ENCODE data around the gene MAVS. TPM values are rescaled to one million over a fixed set of nuclear protein-coding genes. Genes with fewer than 3 reads are reported as not detected.
A peak's percentile ranks its signal among the peaks of the same experiment; 100 is the strongest.

The MAVS gene
- polyA plus RNA-seq, 4 donors, result 18.8 to 32.2 (median 27.3) TPM

DNA sequence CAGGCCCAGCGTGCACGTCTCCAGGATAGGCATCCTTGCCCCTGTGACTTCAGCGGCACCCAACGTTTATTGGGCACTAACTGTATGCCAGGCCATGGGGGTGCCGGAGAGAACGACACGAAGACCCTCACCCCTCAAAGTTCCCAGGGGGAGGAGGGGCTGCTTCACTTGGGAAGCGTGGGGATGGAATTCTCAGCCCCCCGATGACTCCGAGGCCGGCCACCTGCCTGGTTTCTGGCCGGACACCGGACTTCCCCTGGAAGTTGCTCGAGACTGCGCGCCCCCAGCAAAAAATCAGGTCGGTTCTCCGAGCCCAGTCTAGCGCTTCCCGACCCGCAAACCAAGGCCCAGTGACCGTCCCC lies 275 bp upstream of the MAVS start:
- DNase-seq (ENCODE audit: low read depth in 4 of 4, low spot score in 3 of 4), result peak in 1 of 4 donors; percentile 31

DNA sequence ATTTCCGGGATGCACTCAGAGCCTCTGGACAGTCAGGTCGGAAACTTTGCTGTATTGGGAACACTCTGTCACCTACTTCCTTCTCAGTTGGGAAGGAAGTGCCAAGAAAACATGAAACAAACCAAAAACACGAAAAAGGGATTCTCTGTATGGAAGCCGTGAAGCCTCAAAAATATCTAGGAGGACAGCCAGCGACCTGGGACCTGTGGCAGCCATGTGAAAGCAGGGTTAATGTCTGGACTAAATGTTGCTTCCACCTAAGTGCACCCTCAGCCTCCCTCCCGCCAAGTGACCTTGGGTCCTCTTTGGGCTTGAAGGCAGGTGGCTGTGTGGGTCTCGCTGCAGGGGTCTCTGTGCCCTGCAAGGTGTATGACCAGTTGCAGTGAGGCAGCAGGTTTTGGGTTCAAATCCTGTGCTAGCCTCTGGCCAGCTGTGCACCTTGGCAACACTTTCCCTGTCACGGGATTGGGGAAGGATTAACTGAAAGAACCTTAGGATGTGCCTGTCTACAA lies 851 bp downstream of the MAVS start:
- DNase-seq (ENCODE audit: low read depth in 4 of 4, low spot score in 3 of 4), result no peak

DNA sequence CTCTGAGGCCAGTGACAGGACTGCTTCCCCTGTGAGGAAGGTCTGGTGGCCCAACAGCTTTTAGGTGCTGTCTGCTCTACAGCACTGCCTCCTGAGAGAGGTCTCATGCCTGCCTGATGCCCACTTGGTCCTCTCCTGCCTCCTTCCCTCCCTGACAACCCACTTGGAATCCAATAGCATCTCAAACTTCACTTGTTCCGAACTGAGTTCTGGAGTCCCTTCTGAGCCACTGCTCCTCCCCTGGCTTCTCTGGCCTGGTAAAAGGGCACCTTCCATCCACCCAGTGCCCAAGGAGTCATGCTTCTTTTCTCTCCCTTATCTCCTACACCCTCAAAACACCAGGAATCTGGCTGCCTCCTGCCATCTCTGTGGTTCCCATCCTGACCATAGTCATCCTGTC lies 1.9 kb downstream of the MAVS start:
- DNase-seq (ENCODE audit: low read depth in 4 of 4, low spot score in 3 of 4), result no peak

DNA sequence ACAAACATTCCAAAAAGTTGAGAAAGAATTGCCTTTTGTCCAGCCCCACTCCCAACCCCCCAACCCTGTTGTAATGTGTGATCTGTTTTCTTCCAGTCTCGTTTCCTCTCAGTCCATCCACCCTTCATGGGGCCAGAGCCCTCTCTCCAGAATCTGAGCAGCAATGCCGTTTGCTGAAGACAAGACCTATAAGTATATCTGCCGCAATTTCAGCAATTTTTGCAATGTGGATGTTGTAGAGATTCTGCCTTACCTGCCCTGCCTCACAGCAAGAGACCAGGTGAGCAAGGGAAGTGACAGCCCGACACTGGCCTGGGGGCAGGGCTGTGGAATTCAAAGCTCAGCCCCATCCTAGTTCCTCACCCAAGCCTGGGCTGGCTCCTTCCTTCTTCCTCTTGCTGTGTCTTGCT lies 7.8 kb downstream of the MAVS start:
- DNase-seq (ENCODE audit: low read depth in 4 of 4, low spot score in 3 of 4), result no peak

DNA sequence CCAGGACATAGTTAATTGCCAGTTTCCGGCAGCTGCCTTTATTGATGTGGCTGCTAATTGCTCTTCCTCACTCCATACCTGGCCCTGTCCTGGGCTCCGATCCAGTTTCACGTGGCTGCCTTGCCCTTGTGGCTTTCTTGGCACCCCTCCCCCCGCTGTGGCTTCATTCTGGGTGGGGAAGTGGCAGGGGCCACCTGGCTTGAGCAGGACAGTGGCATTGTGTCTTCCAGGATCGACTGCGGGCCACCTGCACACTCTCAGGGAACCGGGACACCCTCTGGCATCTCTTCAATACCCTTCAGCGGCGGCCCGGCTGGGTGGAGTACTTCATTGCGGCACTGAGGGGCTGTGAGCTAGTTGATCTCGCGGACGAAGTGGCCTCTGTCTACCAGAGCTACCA lies 10.8 kb downstream of the MAVS start:
- DNase-seq (ENCODE audit: low read depth in 4 of 4, low spot score in 3 of 4), result no peak

DNA sequence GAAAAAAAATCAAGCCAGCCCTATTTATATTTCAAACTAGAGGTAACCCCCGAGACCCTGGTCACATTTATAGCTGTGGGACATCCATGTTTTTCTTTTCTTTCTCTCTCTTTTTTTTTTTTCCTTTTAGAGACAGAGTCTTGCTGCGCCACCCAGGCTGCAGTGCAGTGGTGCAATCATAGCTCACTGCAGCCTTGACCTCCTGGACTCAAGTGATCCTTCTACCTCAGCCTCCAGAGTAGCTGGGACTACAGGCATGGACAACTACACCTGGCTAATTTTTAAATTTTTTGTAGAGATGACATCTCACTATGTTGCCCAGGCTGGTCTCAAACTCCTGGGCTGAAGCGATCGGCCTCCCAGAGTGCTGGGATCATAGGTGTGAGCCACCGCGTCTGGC lies 12.1 kb downstream of the MAVS start:
- DNase-seq (ENCODE audit: low read depth in 4 of 4, low spot score in 3 of 4), result no peak

DNA sequence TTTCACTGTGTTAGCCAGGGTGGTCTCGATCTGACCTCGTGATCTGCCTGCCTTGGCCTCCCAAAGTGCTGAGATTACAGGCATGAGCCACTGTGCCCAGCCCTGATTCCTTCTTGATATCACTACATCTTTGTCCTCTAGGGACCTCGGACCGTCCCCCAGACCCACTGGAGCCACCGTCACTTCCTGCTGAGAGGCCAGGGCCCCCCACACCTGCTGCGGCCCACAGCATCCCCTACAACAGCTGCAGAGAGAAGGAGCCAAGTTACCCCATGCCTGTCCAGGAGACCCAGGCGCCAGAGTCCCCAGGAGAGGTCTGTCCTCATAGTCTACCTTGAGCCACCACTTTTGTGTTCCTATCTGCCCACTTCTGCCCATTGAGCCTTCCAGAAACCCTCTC lies 14.6 kb downstream of the MAVS start:
- DNase-seq (ENCODE audit: low read depth in 4 of 4, low spot score in 3 of 4), result no peak

DNA sequence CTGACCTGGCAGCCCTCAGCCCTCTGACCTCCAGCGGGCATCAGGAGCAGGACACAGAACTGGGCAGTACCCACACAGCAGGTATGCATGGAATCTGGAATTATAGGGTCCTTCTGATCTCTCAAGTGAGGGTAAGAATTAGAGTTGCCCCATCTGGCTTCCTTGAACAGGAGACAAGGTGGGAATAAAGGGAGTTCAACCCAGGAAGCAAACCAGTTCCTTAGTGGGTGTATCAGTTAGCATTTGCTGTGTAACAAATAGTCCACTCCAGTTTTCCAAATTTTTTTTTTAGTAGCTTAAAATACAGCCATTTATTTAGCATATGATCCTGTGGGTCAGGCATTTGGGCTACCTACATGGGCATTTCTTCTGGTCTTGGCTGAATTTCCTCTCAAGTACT lies 15.7 kb downstream of the MAVS start:
- DNase-seq (ENCODE audit: low read depth in 4 of 4, low spot score in 3 of 4), result no peak

DNA sequence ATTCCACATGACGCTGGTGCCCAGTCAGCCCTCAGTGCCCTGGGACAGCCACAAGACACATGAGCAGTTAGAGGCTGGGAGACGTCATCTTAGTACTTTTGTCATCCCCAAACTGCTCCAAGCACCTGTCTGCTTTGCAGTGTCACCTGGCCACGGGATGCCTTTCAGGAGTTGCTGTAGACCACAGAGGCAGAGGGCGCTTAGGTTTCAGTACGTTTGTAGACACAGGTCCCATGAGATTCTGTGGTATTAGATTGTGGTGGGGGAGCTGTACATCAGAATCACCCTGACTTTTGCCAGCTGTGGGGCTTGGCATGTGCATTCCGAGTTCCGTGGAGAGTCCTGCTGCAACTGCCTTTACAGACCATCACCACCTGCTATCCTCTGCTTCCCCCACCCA lies 16.7 kb downstream of the MAVS start:
- DNase-seq (ENCODE audit: low read depth in 4 of 4, low spot score in 3 of 4), result no peak

DNA sequence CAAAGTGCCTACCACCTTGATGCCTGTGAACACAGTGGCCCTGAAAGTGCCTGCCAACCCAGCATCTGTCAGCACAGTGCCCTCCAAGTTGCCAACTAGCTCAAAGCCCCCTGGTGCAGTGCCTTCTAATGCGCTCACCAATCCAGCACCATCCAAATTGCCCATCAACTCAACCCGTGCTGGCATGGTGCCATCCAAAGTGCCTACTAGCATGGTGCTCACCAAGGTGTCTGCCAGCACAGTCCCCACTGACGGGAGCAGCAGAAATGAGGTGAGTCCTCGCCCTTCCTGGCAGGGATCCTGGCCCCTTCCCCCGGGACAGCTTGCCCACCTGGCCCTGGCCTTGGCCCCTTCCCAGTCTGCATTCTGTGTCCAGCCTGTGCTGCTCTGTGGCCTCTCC lies 17.9 kb downstream of the MAVS start:
- DNase-seq (ENCODE audit: low read depth in 4 of 4, low spot score in 3 of 4), result no peak

DNA sequence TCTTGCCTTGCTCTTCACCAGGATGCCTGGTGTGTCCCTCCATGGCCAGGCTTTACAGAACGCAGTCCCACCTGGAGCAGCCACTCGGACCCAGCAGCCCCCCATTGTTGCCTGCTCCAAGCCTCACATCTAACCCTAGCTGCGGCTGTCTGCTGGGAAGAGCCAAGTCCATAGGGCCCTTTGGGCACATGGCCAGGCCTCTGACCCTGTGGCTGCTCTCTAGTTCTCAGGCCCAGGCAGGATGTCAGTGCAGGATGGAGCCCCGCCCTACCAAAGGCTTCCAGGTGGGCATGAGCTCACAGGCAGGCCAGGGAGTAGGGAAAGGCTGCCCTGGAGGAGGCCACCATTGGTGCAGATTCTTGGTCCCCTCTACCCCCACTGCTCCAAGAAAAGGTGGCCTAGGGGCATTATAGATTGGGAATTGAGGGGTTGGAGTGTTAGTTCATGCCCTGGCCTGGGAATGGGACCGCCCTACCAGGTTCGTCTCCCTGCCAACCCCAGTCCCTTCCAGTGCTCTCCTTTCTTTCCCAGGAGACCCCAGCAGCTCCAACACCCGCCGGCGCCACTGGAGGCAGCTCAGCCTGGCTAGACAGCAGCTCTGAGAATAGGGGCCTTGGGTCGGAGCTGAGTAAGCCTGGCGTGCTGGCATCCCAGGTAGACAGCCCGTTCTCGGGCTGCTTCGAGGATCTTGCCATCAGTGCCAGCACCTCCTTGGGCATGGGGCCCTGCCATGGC lies 18.7 kb downstream of the MAVS start:
- DNase-seq (ENCODE audit: low read depth in 4 of 4, low spot score in 3 of 4), result no peak

DNA sequence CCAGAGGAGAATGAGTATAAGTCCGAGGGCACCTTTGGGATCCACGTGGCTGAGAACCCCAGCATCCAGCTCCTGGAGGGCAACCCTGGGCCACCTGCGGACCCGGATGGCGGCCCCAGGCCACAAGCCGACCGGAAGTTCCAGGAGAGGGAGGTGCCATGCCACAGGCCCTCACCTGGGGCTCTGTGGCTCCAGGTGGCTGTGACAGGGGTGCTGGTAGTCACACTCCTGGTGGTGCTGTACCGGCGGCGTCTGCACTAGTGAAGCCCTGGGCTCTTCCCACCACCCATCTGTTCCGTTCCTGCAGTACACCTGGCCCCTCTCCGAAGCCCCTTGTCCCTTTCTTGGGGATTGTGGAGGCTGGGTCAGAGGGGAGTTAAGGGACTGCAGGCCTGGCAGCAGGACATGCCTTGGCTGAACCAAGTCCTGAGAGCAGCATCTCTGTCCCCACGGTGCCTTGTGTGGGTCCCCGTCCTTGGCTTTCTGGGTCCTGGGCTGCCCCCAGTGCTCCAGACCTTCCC lies 19.3 kb downstream of the MAVS start:
- DNase-seq (ENCODE audit: low read depth in 4 of 4, low spot score in 3 of 4), result no peak

DNA sequence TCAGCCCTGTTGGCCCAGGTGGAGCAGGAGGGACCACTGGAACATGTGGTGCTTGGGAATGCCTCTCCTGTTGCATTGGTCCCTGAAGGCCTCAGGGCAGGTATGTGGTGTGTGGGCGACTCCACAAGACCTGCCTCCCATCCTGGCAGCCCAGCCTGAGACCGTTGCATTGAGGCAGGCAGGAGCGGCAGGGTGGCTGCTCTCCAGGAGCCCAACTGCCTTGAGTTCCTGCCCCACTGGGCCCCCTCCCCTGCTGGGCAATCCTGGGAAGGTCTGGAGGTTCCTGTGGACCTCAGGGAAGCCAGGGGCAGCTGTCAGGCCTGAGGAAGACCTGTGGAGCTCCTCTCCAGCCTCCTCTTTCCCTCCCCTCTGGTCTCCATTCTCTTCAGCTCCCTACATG lies 19.8 kb downstream of the MAVS start:
- DNase-seq (ENCODE audit: low read depth in 4 of 4, low spot score in 3 of 4), result no peak

DNA sequence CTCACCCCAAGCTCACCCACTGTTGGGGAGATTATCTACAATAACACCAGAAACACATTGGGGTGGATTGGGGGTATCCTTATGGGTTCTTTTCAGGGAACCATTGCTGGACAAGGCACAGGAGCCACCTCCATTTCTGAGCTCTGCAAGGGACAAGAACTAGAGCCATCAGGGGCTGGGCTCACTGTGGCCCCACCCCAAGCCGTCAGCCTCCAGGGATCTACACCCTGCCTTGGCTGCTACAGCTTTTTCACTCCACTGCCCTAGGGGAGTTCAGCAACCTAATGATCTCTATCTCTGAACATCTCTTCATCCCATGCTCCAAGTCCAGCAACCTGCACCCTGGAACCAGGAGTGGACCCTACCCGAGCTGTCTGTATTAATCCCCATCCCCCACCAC lies 21.2 kb downstream of the MAVS start:
- DNase-seq (ENCODE audit: low read depth in 4 of 4, low spot score in 3 of 4), result no peak

DNA sequence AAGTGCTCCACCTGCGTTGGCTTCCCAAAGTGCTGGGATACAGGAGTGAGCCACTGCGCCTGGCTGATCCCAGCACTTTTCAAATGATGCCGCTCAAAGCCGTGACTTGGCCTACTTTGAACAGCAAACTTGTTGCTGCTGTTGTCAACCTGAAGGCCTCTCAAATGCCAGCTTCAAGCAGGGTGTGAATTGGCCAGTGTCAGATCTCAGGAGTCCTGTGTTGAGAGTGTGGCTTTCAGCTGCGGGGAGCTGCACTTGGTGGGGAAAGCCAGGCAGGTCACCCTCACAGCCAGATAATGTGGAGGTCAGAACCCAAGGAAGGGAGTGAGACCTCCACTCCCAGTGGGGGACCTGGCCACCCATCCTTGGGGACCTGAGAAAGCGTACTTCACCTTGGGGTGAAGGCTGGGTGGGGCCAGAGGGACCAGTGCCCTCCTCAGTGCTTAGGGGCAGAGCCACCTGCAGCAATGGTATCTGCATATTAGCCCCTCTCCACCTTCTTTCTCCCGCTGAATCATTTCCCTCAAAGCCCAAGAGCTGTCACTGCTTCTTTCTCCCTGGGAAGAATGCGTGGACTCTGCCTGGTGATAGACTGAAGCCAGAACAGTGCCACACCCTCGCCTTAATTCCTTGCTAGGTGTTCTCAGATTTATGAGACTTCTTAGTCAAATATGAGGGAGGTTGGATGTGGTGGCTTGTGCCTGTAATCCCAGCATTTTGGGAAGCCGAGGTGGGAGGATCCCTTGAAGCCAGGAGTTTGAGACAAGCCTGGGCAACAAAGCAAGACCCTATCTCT lies 23.4 kb downstream of the MAVS start:
- no peak for DNase-seq (ENCODE audit: low read depth in 4 of 4, low spot score in 3 of 4)

DNA sequence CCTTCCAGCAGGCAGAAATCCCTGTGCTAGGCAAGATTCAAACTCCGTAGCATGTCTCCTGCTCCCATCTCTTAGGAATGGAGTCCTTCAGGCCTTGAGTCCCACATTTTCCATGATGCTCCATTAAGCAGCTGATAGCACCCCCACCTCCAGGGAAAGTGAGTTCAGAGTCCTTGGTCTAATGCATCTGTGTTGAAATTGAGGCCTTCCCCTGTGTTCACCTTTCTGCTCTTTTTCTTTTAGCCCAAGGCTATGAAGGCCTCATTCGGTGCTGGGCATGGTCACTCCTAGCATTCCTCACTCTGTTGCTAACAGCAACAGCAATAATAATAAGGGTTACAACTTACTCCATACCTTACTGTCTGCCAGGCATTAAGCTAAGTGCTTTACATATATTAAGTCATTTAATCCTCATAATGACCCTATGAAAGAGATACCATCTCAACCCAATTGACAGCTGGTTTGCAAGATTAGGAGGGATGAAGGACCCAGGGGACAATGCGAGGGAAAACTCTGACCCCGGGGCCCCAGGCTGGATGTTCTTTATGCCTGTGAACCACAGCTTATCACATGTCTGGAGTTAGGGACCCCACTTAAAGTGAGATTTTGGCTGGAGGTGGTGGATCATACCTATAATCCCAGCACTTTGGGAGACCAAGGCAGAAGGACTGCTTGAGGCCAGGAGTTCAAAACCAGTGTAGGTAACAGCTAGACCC lies 25.1 kb downstream of the MAVS start:
- DNase-seq (ENCODE audit: low read depth in 4 of 4, low spot score in 3 of 4), result no peak

DNA sequence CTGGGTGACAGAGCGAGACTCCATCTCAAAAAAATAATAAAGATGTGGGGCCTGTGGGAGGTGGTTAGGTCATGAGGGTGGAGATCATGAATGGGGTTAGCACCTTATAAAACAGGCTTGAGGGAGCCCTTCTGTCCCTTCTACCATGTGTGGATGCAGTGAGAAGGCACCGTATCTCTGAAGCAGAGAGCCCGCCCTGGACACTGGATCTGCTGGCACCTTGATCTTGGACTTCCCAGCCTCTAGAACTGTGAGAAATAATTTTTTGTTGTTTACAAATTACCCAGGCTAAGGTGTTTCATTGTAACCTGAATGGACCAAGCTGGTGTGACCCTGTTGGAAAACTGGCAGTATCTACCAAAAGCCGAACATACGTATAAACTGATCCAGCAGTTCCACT lies 26.9 kb downstream of the MAVS start:
- no peak for DNase-seq (ENCODE audit: low read depth in 4 of 4, low spot score in 3 of 4)

DNA sequence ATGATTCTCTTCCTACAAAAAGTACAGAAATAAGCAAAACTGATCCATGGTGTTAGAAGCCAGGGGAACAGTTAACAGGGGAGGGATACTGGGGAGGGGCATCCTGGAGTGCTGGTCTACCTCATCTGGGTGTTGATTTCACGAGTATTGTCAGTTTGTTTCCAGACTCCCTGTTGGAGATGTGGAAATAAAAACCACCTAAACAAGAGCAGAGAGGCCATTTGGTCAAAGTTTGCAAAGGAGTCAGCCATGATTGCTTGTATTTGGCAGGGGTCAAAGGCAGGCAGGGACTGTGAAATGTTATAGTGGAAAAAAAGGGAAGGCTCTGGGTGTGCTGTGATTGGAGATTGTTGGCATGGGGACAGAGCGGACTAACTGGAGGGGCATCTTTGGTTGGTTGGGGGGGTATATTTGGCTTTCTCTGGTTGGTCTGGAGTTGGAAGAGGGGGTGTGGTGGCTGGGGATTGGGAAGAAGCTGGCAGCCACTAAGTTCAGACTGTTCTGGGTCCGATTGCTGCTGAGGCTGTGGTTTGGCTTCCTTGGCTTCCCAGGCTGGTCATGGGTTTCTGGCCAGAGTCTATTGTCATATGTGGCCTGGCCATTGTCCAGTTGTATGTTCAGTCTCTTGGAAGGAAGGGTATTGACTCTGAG lies 27.7 kb downstream of the MAVS start:
- no peak for DNase-seq (ENCODE audit: low read depth in 4 of 4, low spot score in 3 of 4)

DNA sequence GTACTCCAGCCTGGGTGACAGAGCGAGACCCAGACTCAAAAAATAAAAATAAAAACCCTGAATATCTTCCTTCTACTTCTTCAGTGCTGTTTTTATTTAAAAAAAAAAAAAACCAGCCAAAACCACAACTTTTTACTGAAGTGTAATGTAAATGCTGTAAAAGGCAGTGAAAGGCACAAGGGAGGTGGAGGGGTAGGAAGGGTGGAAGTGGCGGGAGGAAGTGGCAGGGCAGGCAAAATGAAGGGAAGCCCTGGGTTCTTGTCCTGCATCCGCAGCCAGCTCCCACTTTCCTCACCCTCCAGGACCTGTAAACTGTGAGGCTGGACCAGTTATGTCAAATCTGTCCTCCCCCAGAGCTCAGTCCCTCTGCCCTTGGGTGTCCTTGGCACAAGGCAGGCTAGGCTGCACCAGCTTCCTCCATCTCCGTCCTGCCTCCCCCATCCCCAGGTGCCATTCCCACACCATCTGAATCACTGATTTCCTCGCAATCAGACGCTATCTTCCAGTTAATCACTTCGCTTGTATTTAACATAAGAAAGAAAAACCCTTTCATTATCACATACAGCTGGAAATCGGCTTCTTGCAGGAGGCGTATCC lies 28.8 kb downstream of the MAVS start:
- DNase-seq (ENCODE audit: low read depth in 4 of 4, low spot score in 3 of 4), result no peak

DNA sequence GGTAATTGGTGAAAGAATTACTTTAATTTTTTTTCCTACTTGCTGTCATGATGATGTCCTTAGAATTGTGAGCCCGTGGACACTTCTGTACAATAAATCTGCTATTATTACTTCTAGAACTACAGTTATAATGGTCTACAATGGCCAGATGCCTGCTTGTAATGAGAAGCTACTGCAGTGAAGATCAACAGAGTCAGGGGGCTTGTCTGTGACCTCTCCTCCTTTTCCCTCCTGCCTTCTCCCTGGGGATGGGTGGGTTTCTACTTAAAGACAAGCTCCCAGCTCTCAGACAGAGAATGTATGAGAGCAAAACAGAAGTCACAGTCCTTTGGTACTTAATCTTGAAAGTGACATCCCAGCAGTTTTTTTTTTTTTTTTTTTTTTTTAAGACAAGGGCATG lies 29.4 kb downstream of the MAVS start:
- DNase-seq (ENCODE audit: low read depth in 4 of 4, low spot score in 3 of 4), result no peak
